Fibroblast of skin of right quadriceps (primary cell): ENCODE measurements around the gene PVALB.
A peak's percentile ranks its signal among the peaks of the same experiment; 100 is the strongest.

ENCODE experiments used
- DNase-seq: peaks from one replicate; pipeline ENCODE4 v3.0.0-alpha.2; 2013

Gene PVALB

GRCh38 chr22:36816636-36817524 is at the start of gene PVALB:
PVALB (minus strand) TSS chr22:36817035; CDS start chr22:36817005, 30 bp downstream.
- no peak for DNase-seq

- DNase-seq = no peak
These were observed 48.5 kb upstream of the PVALB start for GRCh38 chr22:36865346-36865745.

- no peak for DNase-seq
These were observed 47.8 kb upstream of the PVALB start for GRCh38 chr22:36864454-36865215.

GRCh38 chr22:36863979-36864378 is 47.1 kb upstream of the PVALB start:
- DNase-seq = no peak

GRCh38 chr22:36863281-36863680 is 46.4 kb upstream of the PVALB start:
- no peak for DNase-seq

- DNase-seq = no peak
These were observed 45.7 kb upstream of the PVALB start for GRCh38 chr22:36862251-36863242.

- DNase-seq = no peak
These were observed 44.2 kb upstream of the PVALB start, which contains the start of gene NCF4 for GRCh38 chr22:36860821-36861659. NCF4 (plus strand) TSS chr22:36861006; CDS start chr22:36861172, 166 bp downstream.

GRCh38 chr22:36860438-36860820 is 43.6 kb upstream of the PVALB start:
- DNase-seq = no peak

GRCh38 chr22:36860017-36860416 is 43.2 kb upstream of the PVALB start:
- DNase-seq = no peak

GRCh38 chr22:36858966-36859365 is 42.1 kb upstream of the PVALB start:
- DNase-seq = no peak

GRCh38 chr22:36858156-36858555 is 41.3 kb upstream of the PVALB start:
- DNase-seq = no peak

- DNase-seq = no peak
These were observed 39.9 kb upstream of the PVALB start for GRCh38 chr22:36856792-36857135.

GRCh38 chr22:36856121-36856791 is 39.4 kb upstream of the PVALB start:
- peak; percentile 76 for DNase-seq

- DNase-seq = no peak
These were observed 38.6 kb upstream of the PVALB start for GRCh38 chr22:36855478-36855877.

GRCh38 chr22:36853407-36854099 is 36.7 kb upstream of the PVALB start:
- DNase-seq = peak; percentile 50

- no peak for DNase-seq
These were observed 35.5 kb upstream of the PVALB start for GRCh38 chr22:36852056-36852973.

GRCh38 chr22:36850682-36851081 is 33.8 kb upstream of the PVALB start:
- no peak for DNase-seq

- no peak for DNase-seq
These were observed 33.2 kb upstream of the PVALB start for GRCh38 chr22:36850056-36850455.

- DNase-seq = no peak
These were observed 30.1 kb upstream of the PVALB start for GRCh38 chr22:36846949-36847348.
